Suppressor macrophage treated with lipopolysaccharide for 1 hour (primary cell): ENCODE data around the gene COL4A2.
"Not testable (repeated sequence)": the region's sequence is repeated elsewhere in the genome, so short reads cannot be mapped to it uniquely, and the experiment has no call there.

Experiments used
- DNase-seq, 3 donors: peaks; one replicate each; pipeline ENCODE4 v3.0.0-alpha.2; 2020 to 2022

Gene COL4A2

GRCh38 chr13:110387451-110388107, 80.5 kb downstream of the COL4A2 start:
- DNase-seq, result peak; percentile 28 to 58 (median 29)

DNA sequence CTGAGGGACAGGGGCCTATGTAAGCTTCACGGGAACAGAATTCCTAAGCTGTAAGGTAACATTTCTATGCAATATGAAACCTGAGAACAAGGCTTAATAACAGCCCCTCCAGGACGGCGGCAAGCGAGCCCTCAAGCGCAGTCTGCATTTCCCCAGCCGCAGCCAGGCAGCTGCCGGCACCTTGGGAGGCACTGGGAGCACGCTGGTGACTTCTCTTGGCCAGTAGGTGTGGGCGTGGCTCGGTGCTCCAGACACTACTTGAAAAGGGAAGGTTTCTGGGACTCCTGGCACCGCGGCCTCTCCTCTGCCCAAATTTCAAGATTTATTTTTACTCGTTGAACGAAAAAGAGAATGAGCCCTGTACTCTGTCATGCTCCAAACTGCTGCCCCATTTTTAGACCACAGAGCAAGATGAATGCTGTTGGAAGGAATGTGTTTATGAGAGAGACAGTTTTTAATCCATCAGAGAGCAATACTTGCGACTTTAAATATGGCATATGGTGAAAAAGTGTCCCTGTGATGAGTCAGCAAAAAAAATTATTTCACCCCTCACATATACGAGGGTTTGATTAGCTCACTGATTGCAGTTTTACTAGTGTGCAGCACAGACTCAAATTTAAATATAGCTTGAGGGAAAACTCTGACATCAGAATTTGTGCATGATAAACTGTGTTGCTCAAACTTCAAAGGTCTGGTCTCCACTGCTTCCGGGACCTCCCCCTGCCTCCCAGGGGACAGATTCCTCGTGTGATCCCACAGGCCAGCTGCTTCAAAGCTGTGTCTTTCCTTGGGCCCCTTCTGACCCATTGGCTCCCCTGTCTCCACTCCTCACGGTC, 81.2 kb downstream of the COL4A2 start:
- no peak for DNase-seq

GRCh38 chr13:110390567-110390966, 83.5 kb downstream of the COL4A2 start:
- no peak for DNase-seq

DNA sequence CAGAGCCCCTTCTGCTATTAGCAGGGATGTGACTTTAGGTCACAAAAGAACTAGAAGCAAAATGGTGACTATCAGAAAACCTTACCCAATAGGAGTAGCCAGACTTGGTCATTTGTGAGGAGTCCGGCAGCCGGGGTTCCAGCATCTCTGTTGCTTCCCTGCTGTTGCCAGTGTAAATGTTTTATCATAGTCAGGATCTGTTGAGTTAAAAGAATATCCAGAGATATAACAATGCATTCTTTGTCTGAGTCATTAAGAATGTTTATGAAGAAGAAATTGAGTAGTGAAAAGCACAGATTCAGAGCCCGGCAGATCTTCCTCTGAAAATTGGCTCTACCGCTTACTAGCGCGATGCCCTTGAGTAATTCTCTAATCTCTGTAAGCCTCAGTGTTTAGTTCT, 84.2 kb downstream of the COL4A2 start:
- no peak for DNase-seq

DNA sequence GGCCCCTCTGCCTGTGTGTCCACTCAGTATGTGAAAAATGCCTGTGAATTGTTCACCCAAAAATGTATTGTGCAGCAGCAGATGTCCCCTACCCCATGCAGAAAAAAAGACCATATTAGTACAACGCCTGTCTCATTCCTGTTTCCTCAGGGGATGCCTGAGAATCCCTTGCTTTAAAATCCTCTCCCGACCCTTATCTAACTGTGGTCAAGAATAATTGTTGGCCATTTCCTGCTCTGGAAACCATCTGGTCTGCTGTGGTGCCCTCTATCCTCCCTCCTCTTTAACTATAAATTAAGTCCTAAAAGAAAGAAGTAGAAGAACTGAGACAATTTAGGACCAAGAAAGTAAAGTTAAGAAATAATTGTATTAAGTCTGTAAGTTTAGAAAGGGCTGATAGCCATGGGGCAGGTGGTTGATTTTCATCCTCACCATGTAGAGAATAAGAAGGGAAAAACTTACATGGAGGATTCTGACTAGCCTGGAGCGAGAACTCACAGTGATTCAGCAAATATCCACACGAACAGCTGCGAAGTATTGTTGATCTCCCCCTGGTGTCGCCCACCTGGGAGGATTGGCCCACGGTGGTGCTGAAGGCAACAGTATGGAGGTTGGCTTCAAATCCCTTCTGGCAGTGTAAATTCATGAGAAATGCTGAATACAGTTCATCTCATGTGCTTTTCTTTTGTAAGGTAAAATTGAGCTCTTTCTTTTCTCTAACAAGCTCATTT, 85.6 kb downstream of the COL4A2 start:
- DNase-seq, result no peak

DNA sequence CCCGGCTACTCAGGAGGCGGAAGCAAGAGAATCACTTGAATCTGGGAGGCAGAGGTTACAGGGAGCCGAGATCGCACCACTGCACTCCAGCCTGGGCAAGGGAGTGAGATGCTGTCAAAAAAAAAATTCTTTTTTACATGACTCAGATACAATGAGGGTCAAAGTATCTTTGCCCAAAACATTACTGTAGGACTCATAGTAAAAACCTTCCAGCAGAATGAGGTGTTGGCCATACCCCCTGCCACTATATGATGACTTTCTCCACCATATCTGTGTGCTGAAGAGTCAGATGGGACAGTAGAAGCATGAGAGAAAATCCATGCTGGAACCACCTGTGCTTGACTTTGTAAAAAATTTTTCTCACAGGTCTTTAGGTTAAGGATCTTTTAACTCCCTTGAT, 86.7 kb downstream of the COL4A2 start:
- no peak for DNase-seq

GRCh38 chr13:110394371-110394841, 87.3 kb downstream of the COL4A2 start:
- DNase-seq, result no peak

GRCh38 chr13:110395616-110396015, 88.5 kb downstream of the COL4A2 start:
- DNase-seq, result not testable (repeated sequence)

- DNase-seq, result no peak
Measured at GRCh38 chr13:110396476-110396875, 89.4 kb downstream of the COL4A2 start.

DNA sequence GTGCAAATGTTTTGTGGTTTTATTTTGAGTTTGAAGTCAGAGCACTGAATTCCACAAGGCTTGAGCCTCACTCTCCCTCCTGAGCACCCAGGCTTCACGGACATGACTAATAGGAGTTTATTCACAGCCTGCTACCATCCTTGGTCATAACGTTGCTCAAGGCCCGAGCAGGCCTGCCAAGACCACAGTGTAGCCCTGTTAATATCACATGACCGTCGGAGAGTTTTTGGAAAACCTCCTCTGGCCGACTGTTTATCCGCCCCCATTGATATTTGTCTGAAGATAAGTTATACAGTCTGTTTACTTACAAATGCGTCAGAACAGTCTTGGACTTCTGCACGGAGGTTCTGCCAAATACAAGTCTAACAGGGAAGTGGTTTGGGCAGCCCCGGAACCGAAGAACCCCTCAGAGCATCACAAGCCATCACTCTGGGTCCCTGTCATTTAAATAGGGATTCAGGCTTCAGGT, 89.9 kb downstream of the COL4A2 start:
- no peak for DNase-seq

- DNase-seq, result no peak
Measured at GRCh38 chr13:110397436-110398115, 90.5 kb downstream of the COL4A2 start.

DNA sequence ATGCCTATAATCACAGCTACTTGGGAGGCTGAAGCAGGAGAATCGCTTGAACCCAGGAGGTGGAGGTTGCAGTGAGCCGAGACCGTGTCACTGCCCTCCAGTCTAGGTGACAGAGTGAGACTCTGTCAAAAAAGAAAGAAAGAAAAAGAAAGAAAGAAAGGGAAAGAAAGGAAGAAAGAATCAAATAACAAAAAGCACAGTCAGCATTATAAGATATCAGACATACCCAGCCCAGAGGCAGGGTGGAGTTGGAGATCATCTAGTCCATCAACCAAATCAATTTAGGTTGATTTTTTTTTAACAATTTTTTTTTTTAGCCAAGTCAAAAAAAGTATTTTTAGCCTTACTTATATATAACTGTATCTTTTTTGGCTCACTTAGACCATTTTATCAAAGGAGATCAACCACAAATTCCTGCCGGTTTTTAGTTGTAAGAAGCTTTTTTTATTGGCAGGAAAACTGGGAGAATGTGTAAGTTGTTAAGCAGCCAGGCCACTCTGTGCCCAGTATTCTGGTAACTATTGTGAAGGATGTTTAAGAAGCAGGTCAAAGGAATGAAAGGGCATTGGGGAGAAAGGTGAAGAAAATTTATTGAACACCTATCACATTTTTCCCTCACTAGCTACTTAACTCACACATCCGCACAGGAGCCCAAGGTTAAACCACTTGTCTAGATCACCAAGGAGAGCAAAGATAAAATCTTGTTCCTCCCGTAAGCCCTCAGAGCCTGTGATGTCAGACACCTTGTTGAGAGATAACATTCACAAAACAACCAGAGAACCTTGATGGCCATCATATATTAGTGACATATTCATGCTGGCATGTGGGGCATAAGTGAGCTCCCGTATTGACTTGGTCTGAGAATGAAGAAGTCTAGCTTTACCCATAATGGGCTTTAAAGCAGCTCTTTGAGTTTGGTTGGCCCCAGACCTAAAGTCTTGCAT, 91.8 kb downstream of the COL4A2 start:
- no peak for DNase-seq

GRCh38 chr13:110399801-110400200, 92.7 kb downstream of the COL4A2 start:
- DNase-seq, result no peak

- no peak for DNase-seq
Measured at GRCh38 chr13:110400786-110401533, 93.9 kb downstream of the COL4A2 start.

- no peak for DNase-seq
Measured at GRCh38 chr13:110402299-110403069, 95.4 kb downstream of the COL4A2 start.

GRCh38 chr13:110403315-110403714, 96.2 kb downstream of the COL4A2 start:
- DNase-seq, result no peak

- no peak for DNase-seq
Measured at GRCh38 chr13:110403721-110404120, 96.6 kb downstream of the COL4A2 start.

- no peak for DNase-seq
Measured at GRCh38 chr13:110404321-110404720, 97.2 kb downstream of the COL4A2 start.

DNA sequence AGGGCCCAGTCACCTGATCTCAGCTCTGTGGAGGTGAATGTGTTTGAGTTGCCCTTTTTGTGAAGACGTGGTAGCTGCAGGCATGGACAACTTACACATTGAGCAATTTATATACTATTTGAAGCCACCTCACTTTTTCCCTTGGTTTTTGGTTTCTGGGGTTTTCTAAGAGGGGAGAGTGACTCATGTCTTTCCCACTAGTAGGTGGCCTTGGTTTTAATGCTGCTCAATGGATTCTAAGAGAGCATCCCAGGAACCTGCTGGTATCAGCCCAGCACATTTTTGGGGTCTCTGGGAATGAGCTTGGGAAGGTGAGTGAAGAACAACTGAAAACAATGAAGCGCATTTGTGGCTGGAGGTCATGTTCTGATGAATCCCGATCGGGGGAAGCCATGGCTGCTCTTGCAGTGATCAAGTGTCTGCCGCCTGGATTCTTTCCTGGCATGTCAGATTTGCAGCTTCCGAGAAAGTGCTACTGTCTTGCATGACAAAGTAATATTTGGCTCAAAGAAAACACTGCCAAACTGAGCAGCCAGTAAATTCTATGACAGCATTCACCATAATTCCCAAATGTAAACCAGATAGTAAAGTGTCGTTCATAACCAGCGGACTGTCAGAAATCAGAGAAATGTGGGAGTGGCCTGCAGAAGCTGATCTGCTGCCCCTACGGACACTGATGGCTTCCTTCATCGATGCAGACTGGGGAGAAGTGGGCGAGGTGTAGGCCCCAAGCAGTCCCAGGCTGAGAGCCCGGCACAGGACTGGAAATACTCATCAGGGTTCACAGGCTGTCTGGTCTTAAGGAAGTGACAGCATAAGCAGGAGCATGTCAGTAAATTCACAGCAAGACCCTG, 98.7 kb downstream of the COL4A2 start:
- DNase-seq, result peak in 1 of 3 donors; percentile 39
